HT1080 (cell line): Measurements from ENCODE around the gene STRIP1. TPM values are rescaled to one million over a fixed set of nuclear protein-coding genes. Genes with fewer than 3 reads are reported as not detected.

Experiments
- DNase-seq: peaks from one replicate; pipeline ENCODE4 v3.0.0-alpha.2; 2015; ENCODE audit warnings: low read depth
- total RNA-seq: library from RNA; depleted of rRNA; stranded (reverse); fragments of >200 nt; shearing (Covaris generic); gene quantifications from 2 replicates; pipeline ENCODE4 v1.2.3, GENCODE V29; 2014; rRNA removed

Gene STRIP1
- total RNA-seq, 1 experiment from 2014 or later: 27.5 TPM

DNA sequence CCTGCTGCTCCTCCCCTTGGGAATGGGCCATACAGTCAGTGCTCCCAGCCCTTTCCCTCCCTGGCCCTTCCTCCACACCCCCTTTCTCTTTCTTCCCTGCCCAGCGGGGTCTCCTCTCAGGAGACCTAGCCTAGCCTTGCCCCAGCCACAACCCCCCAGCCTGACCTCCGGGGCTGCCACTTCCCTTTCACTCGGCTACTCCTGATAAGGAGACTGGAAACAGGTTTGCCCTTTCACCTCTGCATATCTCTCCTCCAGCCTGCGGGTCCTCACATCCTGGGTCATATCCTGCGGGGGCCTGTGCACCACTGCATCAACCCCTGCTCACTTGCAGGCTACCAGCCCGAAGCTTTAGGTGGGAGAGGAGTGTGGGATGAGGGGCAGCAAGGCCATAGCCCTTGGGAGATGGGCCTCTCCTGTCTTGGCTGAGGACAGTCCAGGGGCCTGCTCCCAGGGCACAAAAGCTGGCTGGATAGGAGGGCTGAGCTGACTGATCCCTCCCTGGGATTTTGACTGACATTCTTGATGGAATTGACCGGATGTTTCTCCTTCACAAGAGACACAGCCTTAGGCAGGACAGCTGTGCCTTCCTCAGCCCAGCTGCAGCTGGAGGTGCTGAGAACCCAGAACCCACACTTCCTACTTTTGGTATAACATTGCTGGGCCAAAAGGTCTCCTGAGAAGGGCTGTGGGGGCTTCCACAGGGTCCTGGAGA lies 55.3 kb downstream of the STRIP1 start:
- no peak for DNase-seq

DNA sequence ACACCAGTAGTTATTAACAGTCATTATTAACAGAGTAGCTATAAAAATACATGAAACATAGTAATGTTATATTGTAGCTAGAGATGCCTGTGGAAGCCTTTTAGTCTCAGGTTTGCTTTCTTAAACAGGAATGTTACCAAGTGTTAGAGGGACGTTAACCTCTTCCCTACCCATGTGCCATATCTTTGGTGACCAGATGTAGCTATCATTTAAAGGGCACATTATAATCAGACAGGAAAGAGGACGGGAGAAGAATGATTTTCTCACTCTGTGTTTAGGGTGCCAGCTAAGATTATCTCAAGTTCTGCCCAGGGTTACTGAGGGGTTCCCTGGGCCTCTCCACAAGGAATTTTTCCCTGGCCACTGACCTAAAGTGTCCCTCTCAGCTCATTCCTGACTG lies 57.0 kb downstream of the STRIP1 start:
- no peak for DNase-seq

DNA sequence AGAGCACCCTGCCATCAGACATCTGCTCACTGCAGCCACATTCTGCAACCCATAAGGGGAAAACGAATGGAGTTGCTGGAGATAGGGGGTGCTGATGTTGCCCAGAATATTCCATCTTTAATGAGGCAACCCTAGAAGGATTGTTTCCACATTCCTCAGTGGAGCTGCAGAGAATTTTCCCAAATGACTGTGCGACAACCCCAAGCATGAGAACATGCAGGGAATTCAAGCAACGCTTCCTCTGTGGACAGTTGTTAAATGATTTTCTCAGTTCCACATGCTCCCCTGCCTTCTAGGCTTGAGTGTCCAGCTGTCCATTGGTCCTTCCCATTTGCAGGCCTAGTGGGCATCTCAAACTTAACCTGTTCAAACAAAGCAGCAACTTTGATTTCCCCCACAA lies 57.4 kb downstream of the STRIP1 start:
- DNase-seq: no peak

DNA sequence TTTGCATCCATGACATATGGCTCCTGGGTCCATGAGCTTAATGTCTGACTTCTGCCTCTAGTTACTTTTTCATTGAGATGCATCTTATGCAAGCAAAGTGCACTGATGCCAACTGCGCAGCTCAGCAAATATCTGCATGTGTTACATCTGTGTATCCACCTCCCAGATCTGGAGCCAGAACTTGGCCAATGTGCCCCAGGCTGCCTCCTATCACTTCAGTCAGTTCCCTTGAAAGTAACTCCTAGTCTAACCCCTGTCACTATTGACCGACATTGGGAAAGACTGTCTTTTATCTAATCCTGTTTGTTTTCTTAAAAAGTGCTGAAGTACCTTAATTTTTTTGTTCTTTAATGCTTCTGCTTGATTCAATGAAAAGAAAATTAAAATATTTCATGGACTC lies 58.6 kb downstream of the STRIP1 start:
- DNase-seq: no peak

DNA sequence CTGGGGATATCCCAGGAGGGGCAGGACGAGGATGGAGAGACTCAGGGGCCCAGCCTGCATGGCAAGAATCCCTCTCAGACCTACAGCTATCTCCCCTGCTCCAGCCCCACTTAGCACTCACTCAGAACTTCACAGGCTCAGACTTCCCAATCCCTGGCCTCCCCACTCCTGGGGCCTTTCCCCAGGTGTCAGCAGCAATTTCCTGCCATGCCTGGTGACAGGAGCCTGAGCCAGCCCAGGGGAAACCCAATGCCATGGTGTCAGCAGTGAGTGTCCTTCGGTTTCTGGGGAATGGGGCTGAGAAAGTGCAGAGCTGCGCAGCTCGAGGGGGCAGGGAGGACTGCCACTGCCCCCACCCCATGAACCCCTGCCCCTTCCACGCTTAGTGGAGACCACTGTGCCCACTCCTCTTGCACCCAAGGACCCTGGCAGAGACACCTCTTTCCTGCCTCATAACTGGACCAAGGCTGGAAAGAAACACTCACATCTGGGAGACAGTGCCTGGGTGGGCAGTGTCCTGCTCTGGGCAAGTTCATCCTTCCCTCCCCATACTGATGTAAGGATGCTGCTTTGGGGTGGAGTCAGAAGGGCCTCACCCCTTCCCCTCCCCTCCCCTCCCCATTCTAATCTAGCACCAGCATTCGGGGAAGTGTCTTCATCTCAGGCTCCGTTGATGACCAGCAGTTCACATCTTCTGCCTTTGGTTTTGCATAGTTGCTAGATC lies 60.7 kb downstream of the STRIP1 start:
- no peak for DNase-seq

DNA sequence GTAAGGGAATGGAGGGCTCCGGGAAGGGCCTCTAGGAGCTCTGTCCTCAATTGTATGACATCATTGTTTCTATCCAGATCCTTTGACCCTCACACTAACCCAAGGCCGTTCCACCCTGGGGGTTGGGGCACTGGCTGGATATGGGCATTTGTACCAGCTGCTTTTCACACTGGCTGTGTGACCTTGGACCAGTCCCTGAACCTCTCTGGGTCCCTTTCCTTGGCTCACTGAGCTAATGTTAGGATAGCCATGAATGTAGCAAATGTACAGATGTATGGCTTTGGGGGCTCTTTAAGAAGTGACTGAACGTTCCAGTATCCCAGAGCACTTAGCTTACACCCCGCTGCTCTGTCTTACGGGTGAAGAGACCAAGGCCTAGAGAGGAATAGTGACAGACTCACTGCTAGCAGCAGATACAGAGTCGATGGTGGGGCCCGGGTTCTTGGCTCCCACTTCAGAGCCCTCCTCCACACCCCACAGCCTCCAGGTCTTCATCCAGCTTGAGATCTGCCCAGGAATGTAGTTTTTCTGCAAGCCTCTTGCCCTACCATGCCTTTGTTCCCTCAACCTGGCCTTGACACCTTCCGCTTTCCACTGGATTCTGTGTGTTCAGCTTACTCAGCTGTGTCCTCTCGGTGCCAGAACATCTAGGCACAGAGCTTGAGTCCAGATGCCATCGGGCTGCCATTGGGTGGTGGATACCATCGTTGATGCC lies 63.2 kb downstream of the STRIP1 start:
- DNase-seq: no peak

DNA sequence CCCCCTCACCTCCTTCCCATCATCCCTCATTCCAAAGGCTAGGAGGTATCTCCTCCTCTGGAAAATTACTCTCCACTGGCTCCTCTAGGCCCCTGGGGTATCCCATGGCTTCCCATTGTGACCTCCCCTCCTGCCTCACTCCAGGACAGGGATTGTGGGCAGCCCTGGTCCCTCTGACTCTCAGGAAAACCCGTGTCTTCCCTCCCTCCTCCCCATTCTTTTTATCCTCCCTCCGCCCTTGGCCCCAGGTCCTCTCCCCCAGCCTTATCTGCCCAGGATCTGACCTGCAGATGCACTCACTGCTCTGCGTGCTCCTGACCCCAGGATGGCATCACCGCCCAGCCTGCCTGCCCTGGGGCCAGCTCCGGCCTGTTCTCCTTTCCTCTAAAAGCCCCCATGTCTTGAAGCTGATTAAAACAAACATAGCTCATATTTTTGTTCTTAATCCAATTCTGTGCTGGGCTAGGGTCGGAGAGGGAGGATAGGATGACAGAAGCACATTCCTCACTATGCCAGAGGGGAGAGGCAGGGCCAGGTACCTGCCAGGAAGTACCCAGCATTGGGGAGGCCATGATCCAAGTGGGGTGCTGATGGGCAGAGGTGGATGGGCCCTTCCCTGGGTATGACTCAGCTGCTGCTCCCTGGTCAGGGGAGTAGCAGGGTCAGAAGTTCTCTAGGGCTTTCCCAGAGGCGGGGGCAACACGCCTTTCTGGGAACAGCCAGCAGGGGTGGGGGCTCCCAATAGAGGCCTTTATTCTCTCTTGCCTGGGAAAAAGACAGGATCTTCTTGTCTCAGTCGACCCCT lies 64.0 kb downstream of the STRIP1 start:
- DNase-seq: no peak

DNA sequence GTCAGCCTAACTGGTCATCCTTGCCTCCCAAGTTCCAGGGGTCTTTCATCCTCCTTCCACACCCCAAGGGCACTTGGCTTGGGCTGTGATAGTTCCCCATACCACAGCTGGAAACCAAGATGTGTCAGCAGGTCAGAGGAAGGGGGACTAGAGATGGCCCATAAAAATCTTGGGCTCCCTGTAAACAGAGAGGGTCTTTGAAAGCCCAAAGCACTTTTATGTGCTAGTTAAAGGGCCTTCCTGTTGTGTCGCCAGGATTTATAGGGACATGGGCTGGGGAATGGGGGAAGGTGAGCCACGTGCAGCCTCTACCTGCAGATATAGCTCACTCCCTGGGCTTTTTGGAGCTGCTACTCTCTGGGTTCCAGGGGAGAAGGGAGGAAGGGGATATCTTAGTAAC lies 65.9 kb downstream of the STRIP1 start:
- no peak for DNase-seq

DNA sequence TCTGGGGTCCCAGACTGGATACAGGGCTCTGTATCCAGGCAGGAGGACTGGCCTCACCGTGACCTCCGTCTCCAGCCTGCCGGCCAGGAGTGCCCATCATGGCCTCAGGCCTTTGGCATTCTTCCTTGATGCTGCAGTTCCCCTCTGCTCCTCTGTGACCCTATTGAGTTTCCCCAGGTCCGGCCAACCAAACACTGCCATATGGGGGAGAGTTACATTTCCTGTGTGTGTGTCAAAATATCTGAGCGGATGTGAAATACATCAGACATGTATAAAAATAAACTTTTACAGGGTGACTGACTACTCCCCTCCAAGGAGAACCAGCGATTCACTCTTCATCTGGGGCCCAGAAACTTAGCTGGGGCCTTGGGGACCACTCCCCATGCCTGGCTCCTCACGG lies 67.7 kb downstream of the STRIP1 start:
- DNase-seq: no peak

Other genes with a start within 250 kb of the STRIP1 start
- gene CSF1, start 123.8 kb upstream of the STRIP1 start, total RNA-seq: 19.9 and 22.0 TPM in 2 replicates
- 28.5 and 41.1 TPM in 2 replicates for gene AHCYL1, start 49.9 kb upstream of the STRIP1 start, total RNA-seq
- gene ALX3, start 36.0 kb downstream of the STRIP1 start, total RNA-seq: not detected in 2 replicates
- not detected in 2 replicates for gene UBL4B, start 77.8 kb downstream of the STRIP1 start, total RNA-seq
- gene SLC6A17, start 115.9 kb downstream of the STRIP1 start, total RNA-seq: not detected in 2 replicates
- 1.6 and 2.2 TPM in 2 replicates for gene KCNC4, start 175.7 kb downstream of the STRIP1 start, total RNA-seq